H1 (cell line): ENCODE results near the gene ELOVL5. TPM values are rescaled to one million over a fixed set of nuclear protein-coding genes. Genes with fewer than 3 reads are reported as not detected.
A peak's percentile ranks its signal among the peaks of the same experiment; 100 is the strongest.

Experiments used
- CTCF ChIA-PET: fragments of 300-600 bp; sonication (Branson Sonifier 250); formaldehyde crosslinking; loops from one replicate; lab custom pipeline; 2021; ENCODE audit not compliant: partially characterized antibody; lab: Charles Lee
- POLR2A ChIA-PET: fragments of 300-600 bp; sonication (Branson Sonifier 250); formaldehyde crosslinking; loops from one replicate; lab custom pipeline; 2021; ENCODE audit warnings: inconsistent platforms; ENCODE audit not compliant: partially characterized antibody; lab: Charles Lee
- DNase-seq, 2 experiments: peaks; one replicate each; pipeline versions ENCODE4 v3.0.0 to v3.0.0-alpha.2; 2010 to 2022; ENCODE audit warnings: low spot score in 2 of 2, low read depth in 1 of 2, mixed read lengths in 1 of 2
- FAIRE-seq: peaks from 2 replicates; lab custom pipeline; 2011; peaks lifted over from hg19 to GRCh38; lab: Jason Lieb, UNC
- H2AFZ ChIP-seq: 2 replicates; pipeline ENCODE4 v1.8.1; 2012; ENCODE audit warnings: low read length, inconsistent platforms
- H2AK5ac ChIP-seq: 2 replicates; pipeline ENCODE4 v1.6.1; 2013; ENCODE audit warnings: low read depth, low read length
- H2BK120ac ChIP-seq: replicated peaks from 2 replicates; pipeline ENCODE3; 2013; ENCODE audit warnings: low read depth, low read length, inconsistent platforms
- H2BK12ac ChIP-seq: 2 replicates; pipeline ENCODE4 v1.6.1; 2013; ENCODE audit warnings: low read depth, low read length
- H2BK15ac ChIP-seq: 2 replicates; pipeline ENCODE4 v1.6.1; 2013; ENCODE audit warnings: low read length
- H2BK20ac ChIP-seq: 2 replicates; pipeline ENCODE4 v1.6.1; 2013; ENCODE audit warnings: low read length
- H2BK5ac ChIP-seq: 2 replicates; pipeline ENCODE4 v1.6.1; 2013; ENCODE audit warnings: low read depth, low read length
- H3K14ac ChIP-seq: 2 replicates; pipeline ENCODE4 v1.6.1; 2013; ENCODE audit warnings: inconsistent platforms; ENCODE audit not compliant: insufficient read length
- H3K18ac ChIP-seq: 2 replicates; pipeline ENCODE4 v1.6.1; 2013; ENCODE audit warnings: low read length; ENCODE audit errors: extremely low read depth
- H3K23ac ChIP-seq: 2 replicates; pipeline ENCODE4 v1.6.1; 2013; ENCODE audit warnings: inconsistent platforms; ENCODE audit not compliant: insufficient read length
- H3K23me2 ChIP-seq: 2 replicates; pipeline ENCODE4 v1.6.1; 2013; ENCODE audit warnings: low read depth, low read length
- H3K27ac ChIP-seq: 2 replicates; pipeline ENCODE4 v1.6.1; 2011; ENCODE audit warnings: low read depth, low read length, inconsistent platforms
- H3K27me3 ChIP-seq, 4 experiments: replicated peaks in 1 of 4; 1 replicate in 1 of 4; 2 replicates in 3 of 4; pipeline versions ENCODE4 v1.6.1 to v1.8.1; 2011 to 2013; ENCODE audit warnings: low read length in 3 of 4, mild to moderate bottlenecking in 3 of 4, inconsistent platforms in 2 of 4, mixed read lengths in 2 of 4, moderate library complexity in 1 of 4; ENCODE audit not compliant: control insufficient read depth in 3 of 4, insufficient read depth in 3 of 4; ENCODE audit errors: extremely low read depth in 1 of 4
- H3K36me3 ChIP-seq, 4 experiments: 2 replicates each; pipeline versions ENCODE4 v1.6.1 to v1.8.1; 2011 to 2013; ENCODE audit warnings: mild to moderate bottlenecking in 4 of 4, low read length in 3 of 4, moderate library complexity in 2 of 4, control low read depth in 1 of 4, inconsistent platforms in 1 of 4; ENCODE audit not compliant: insufficient read depth in 4 of 4, control insufficient read depth in 2 of 4
- H3K4ac ChIP-seq: replicated peaks from 2 replicates; pipeline ENCODE3; 2013; ENCODE audit warnings: low read length, low read depth, mixed read lengths, inconsistent platforms; ENCODE audit not compliant: insufficient read length
- H3K4me1 ChIP-seq, 4 experiments: replicated peaks in 1 of 4; 1 replicate in 1 of 4; 2 replicates in 3 of 4; pipeline versions ENCODE4 v1.6.1 to v1.8.1; 2011 to 2013; ENCODE audit warnings: low read length in 3 of 4, inconsistent platforms in 2 of 4, mixed read lengths in 1 of 4; ENCODE audit not compliant: insufficient read depth in 4 of 4, control insufficient read depth in 3 of 4
- H3K4me2 ChIP-seq, 2 experiments: 2 replicates each; pipeline versions ENCODE4 v1.6.1 to v1.8.1; 2011 to 2013; ENCODE audit warnings: low read depth in 2 of 2, low read length in 2 of 2, control low read depth in 1 of 2, inconsistent platforms in 1 of 2, mild to moderate bottlenecking in 1 of 2; ENCODE audit not compliant: insufficient read depth in 1 of 2
- H3K4me3 ChIP-seq, 4 experiments: fragments of 200-600, 300-600 bp in 1 of 4; sonication (generic), shearing (Covaris generic), sonication (Bioruptor Twin) in 1 of 4; 2 replicates each; pipeline versions ENCODE4 v1.5.1 to v1.8.1; 2011 to 2016; ENCODE audit warnings: low read length in 4 of 4, low read depth in 3 of 4, control low read depth in 2 of 4, inconsistent platforms in 2 of 4, mild to moderate bottlenecking in 2 of 4, mixed read lengths in 1 of 4, moderate library complexity in 1 of 4; ENCODE audit not compliant: insufficient read depth in 2 of 4; ENCODE audit errors: extremely low read depth in 1 of 4
- H3K56ac ChIP-seq: replicated peaks from 2 replicates; pipeline ENCODE3; 2013; ENCODE audit warnings: low read depth, mild to moderate bottlenecking, mixed read lengths, low read length, inconsistent platforms; ENCODE audit not compliant: insufficient read length
- H3K79me1 ChIP-seq: 2 replicates; pipeline ENCODE4 v1.6.1; 2013; ENCODE audit warnings: low read depth, low read length, control low read depth
- H3K79me2 ChIP-seq, 2 experiments: 2 replicates each; pipeline versions ENCODE4 v1.6.1 to v1.8.1; 2012 to 2013; ENCODE audit warnings: low read length in 2 of 2, mild to moderate bottlenecking in 2 of 2, inconsistent platforms in 1 of 2; ENCODE audit not compliant: insufficient read depth in 2 of 2, control insufficient read depth in 1 of 2
- H3K9ac ChIP-seq, 4 experiments: replicated peaks in 1 of 4; 1 replicate in 1 of 4; 2 replicates in 3 of 4; pipeline versions ENCODE4 v1.6.1 to v1.8.1; 2011 to 2013; ENCODE audit warnings: low read depth in 3 of 4, low read length in 3 of 4, control low read depth in 2 of 4, mild to moderate bottlenecking in 2 of 4, moderate library complexity in 2 of 4, inconsistent platforms in 1 of 4; ENCODE audit errors: extremely low read depth in 1 of 4
- H3K9me3 ChIP-seq, 2 experiments: 2 replicates each; pipeline versions ENCODE4 v1.6.1 to v1.8.1; 2012 to 2013; ENCODE audit warnings: mild to moderate bottlenecking in 2 of 2, moderate library complexity in 2 of 2, control low read depth in 1 of 2, inconsistent platforms in 1 of 2, low read depth in 1 of 2, low read length in 1 of 2, mixed read lengths in 1 of 2; ENCODE audit not compliant: insufficient read depth in 2 of 2
- H4K20me1 ChIP-seq, 2 experiments: replicated peaks in 1 of 2; 2 replicates each; pipeline versions ENCODE3 to v1.8.1; 2011 to 2013; ENCODE audit warnings: inconsistent platforms in 2 of 2, low read length in 2 of 2, mild to moderate bottlenecking in 1 of 2; ENCODE audit not compliant: insufficient read depth in 2 of 2, control insufficient read depth in 1 of 2
- H4K5ac ChIP-seq: 2 replicates; pipeline ENCODE4 v1.6.1; 2013; ENCODE audit warnings: low read length, low read depth, mixed read lengths, inconsistent platforms; ENCODE audit not compliant: insufficient read length
- H4K8ac ChIP-seq: 2 replicates; pipeline ENCODE4 v1.8.0; 2013; ENCODE audit warnings: mild to moderate bottlenecking, moderate library complexity, low read length, inconsistent platforms; ENCODE audit not compliant: insufficient read depth; ENCODE audit errors: extremely low read depth
- H4K91ac ChIP-seq: replicated peaks from 2 replicates; pipeline ENCODE3; 2013; ENCODE audit warnings: low read length, mixed read lengths, inconsistent platforms; ENCODE audit not compliant: insufficient read length
- ASH2L ChIP-seq: fragments of 200-600, 300-600 bp; sonication (generic); IDR thresholded peaks from one replicate; pipeline ENCODE4 v1.7.1; 2017; ENCODE audit warnings: low read length
- CTCF ChIP-seq, 3 experiments: IDR thresholded peaks; 1 replicate in 2 of 3; 2 replicates in 1 of 3; pipeline versions ENCODE4 v1.5.1 to v1.6.1; 2011; ENCODE audit warnings: low read length in 3 of 3, mild to moderate bottlenecking in 3 of 3, inconsistent platforms in 2 of 3, low read depth in 1 of 3, moderate library complexity in 1 of 3; ENCODE audit not compliant: insufficient read depth in 1 of 3; ENCODE audit errors: control extremely low read depth in 1 of 3
- EP300 ChIP-seq, 2 experiments: IDR thresholded peaks; 1 replicate in 1 of 2; 2 replicates in 1 of 2; pipeline ENCODE4 v1.6.1; 2011 to 2012; ENCODE audit warnings: low read depth in 2 of 2, low read length in 2 of 2, mild to moderate bottlenecking in 2 of 2, borderline replicate concordance in 1 of 2, inconsistent platforms in 1 of 2, moderate library complexity in 1 of 2
- GTF2F1 ChIP-seq: IDR thresholded peaks from 2 replicates; pipeline ENCODE4 v1.6.1; 2012; ENCODE audit warnings: low read depth, low read length, improper control_type of control experiment, borderline replicate concordance
- SIRT6 ChIP-seq: IDR thresholded peaks from one replicate; pipeline ENCODE4 v1.7.1; 2012; ENCODE audit warnings: low read length, inconsistent platforms
- TEAD4 ChIP-seq: IDR thresholded peaks from 2 replicates; pipeline ENCODE4 v1.6.1; 2012; ENCODE audit warnings: low read depth, low read length, inconsistent platforms, mixed read lengths
- WGBS, 2 experiments: shearing (Covaris generic) in 1 of 2; methylation state at CpG; one replicate each; pipeline versions ENCODE4 v1.1.6 to v1.1.7; 2013 to 2015; ENCODE audit warnings: low lambda C conversion rate in 2 of 2, mixed read lengths in 2 of 2, inconsistent platforms in 1 of 2, low coverage in 1 of 2, missing lambda C conversion rate in 1 of 2; ENCODE audit not compliant: insufficient replicate concordance in 2 of 2, insufficient coverage in 1 of 2, insufficient read length in 1 of 2; ENCODE audit errors: extremely low coverage in 1 of 2, missing lambda C conversion rate in 1 of 2; 5-methylcytosine and 5-hydroxymethylcytosine counted together
- polyA plus RNA-seq, 7 experiments: library from polyadenylated mRNA; depleted of rRNA in 3 of 7; stranded (reverse) in 5 of 7; unstranded in 2 of 7; fragments of >200 nt in 5 of 7; fragments of 200-250 nt in 2 of 7; gene quantifications; 1 replicate in 5 of 7; 2 replicates in 1 of 7; 4 replicates in 1 of 7; pipeline versions ENCODE4 v1.2.1 to v1.2.3, GENCODE V29; 2011 to 2013; ENCODE audit warnings: missing spikeins in 2 of 7, mixed read lengths in 2 of 7
- total RNA-seq: library from RNA; stranded (reverse); fragmentation: NEBNext Ultra II Directional; extraction: Animal tissue kit (Norgen Biotek cat#: 25700); gene quantifications from 2 replicates; pipeline ENCODE4 v1.2.1, GENCODE V29; 2021

ELOVL5 gene
- total and polyA plus RNA-seq, 2 of the 8 experiments (the other 6 are each of a cell fraction or from before 2014, with no cell fraction given), result 113 to 156 TPM

GRCh38 chr6:53359843-53360092 lies 11.0 kb upstream of the ELOVL5 start:
- POLR2A ChIA-PET, result interaction anchor here (0.9 to 5.6 kb wide), 4 partner anchors 12 to 366 kb away, joined by 3 to 49 read pairs (median 4); partner anchors contain the start of gene ELOVL5
- no peak for FAIRE-seq
- H3K27ac ChIP-seq, result peak overlapping the region; percentile 51; the same call in 1 of the 2 replicates
- peak overlapping the region; percentile 88; the same call in 1 of the 2 replicates for H2AFZ ChIP-seq
- H2BK12ac ChIP-seq, result peak overlapping the region; percentile 88
- H3K4me2 ChIP-seq, result peak overlapping the region; percentile 80 to 81
- H3K4me3 ChIP-seq, result peak overlapping the region; percentile 45 to 83 (median 64)
- H4K5ac ChIP-seq, result peak overlapping the region; percentile 92
- peak overlapping the region; percentile 55 for H2BK120ac ChIP-seq
- peaks cover 10% of the 10 kb centered on the region; the same call in 1 of the 2 replicates for H3K23me2 ChIP-seq
- H3K14ac ChIP-seq, result no peak overlapping the region
- peak overlapping the region; percentile 17 for H3K56ac ChIP-seq
- H3K27me3 ChIP-seq, result no peaks in the 10 kb centered on the region; a peak in 2 of 7 replicates
- WGBS, 2 experiments, result 13% methylated on average over 10 of the region's 10 CpGs; no CpG with 5 or more reads in 1 of the 2 experiments
- H3K4me1 ChIP-seq, result peaks cover 0 to 4% (median 2%) of the 10 kb centered on the region in 4 experiments; a peak in 3 of 7 replicates
- no peak for DNase-seq
- peaks cover 4 to 11% of the 10 kb centered on the region in 2 experiments; a peak in 1 of 4 replicates for H3K9me3 ChIP-seq
- H3K4ac ChIP-seq, result peak overlapping the region; percentile 94
- H3K23ac ChIP-seq, result no peak overlapping the region
- peak overlapping the region; percentile 94; the same call in 1 of the 2 replicates for H4K8ac ChIP-seq
- peak overlapping the region in 3 of 4 experiments; percentile 72 to 76 (median 74); a peak in 6 of 7 replicates for H3K9ac ChIP-seq
- H3K79me1 ChIP-seq, result no peaks in the 10 kb centered on the region
- no peak overlapping the region for H2AK5ac ChIP-seq
- CTCF ChIA-PET, result interaction anchor here (0.8 to 1.4 kb wide), 5 partner anchors 12 to 365 kb away, joined by 3 to 5 read pairs (median 4); partner anchors contain the start of gene GSTA4
- H2BK5ac ChIP-seq, result peak overlapping the region; percentile 96
- H4K91ac ChIP-seq, result peak overlapping the region; percentile 97
- H3K79me2 ChIP-seq, result no peaks in the 10 kb centered on the region
- H2BK15ac ChIP-seq, result peak overlapping the region; percentile 36; the same call in 1 of the 2 replicates
- no peaks in the 10 kb centered on the region for H4K20me1 ChIP-seq
- H3K36me3 ChIP-seq, result no peaks in the 10 kb centered on the region
- no peak overlapping the region for H2BK20ac ChIP-seq
- peak overlapping the region; percentile 94; the same call in 1 of the 2 replicates for H3K18ac ChIP-seq
- TF ChIP-seq CTCF (IDR thresholded peaks at IDR 0.05; ENCODE audit: control extremely low read depth in 1 of 3, insufficient read depth in 1 of 3, low read depth in 1 of 3, low read length in 3 of 3), result no peak
- TF ChIP-seq TEAD4, result no peak
- no peak for TF ChIP-seq ASH2L
- TF ChIP-seq EP300 (IDR thresholded peaks at IDR 0.05; ENCODE audit: borderline replicate concordance in 1 of 2, low read depth in 2 of 2, low read length in 2 of 2), result no peak
- TF ChIP-seq SIRT6, result no peak
- TF ChIP-seq GTF2F1, result no peak
